ENCODE results near the gene GJB1.
A peak's percentile ranks its signal among the peaks of the same experiment; 100 is the strongest.

DNA sequence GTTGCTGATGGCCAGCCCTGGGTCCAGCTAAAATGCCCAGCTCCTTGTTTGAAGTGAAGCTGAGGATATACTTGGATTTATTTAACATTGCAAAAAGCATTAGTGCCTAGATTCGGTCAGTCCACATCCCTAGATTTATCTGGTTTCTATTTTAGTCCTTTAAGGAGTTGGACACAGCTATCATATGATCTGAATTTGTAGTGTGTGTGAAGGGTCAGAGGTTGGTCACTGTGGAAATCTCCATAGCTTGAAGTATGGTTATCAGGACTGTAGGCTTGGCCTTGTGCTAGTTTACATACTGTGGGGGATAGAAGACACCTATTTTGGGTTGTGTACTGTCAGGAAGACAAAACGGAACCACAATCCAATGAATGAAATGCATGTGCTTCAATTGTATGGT, 49.6 kb upstream of the GJB1 start:
- TF ChIP-seq RCOR1 (IDR thresholded peaks at IDR 0.05; ENCODE audit: borderline replicate concordance in 1 of 2, low read depth in 2 of 2, low read length in 2 of 2): peak in 1 of 2 experiments; percentile 55; a peak in 1 of 4 replicates
- TF ChIP-seq SETDB1 (IDR thresholded peaks at IDR 0.05; ENCODE audit: low read length): no peak
- no peak for TF ChIP-seq RBM25 (IDR thresholded peaks at IDR 0.05; ENCODE audit: low read depth, low read length, severe bottlenecking)
- TF ChIP-seq EZH2 (IDR thresholded peaks at IDR 0.05; ENCODE audit: borderline replicate concordance, low read depth, low read length): no peak
- no peak for TF ChIP-seq NBN (IDR thresholded peaks at IDR 0.05; ENCODE audit: low read depth)
- no peak for TF ChIP-seq ID3 (CRISPR knock-in tag; IDR thresholded peaks at IDR 0.05)
- TF ChIP-seq ID3 (tag; IDR thresholded peaks at IDR 0.05): no peak
- no peak for TF ChIP-seq U2AF1 (optimal IDR thresholded peaks at IDR 0.05; ENCODE audit: low read depth, low read length)
- TF ChIP-seq MAFK (IDR thresholded peaks at IDR 0.05; ENCODE audit: low read length): no peak
- TF ChIP-seq, protein P1, sequence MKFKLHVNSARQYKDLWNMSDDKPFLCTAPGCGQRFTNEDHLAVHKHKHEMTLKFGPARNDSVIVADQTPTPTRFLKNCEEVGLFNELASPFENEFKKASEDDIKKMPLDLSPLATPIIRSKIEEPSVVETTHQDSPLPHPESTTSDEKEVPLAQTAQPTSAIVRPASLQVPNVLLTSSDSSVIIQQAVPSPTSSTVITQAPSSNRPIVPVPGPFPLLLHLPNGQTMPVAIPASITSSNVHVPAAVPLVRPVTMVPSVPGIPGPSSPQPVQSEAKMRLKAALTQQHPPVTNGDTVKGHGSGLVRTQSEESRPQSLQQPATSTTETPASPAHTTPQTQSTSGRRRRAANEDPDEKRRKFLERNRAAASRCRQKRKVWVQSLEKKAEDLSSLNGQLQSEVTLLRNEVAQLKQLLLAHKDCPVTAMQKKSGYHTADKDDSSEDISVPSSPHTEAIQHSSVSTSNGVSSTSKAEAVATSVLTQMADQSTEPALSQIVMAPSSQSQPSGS (CRISPR knock-in tag; IDR thresholded peaks at IDR 0.05): no peak
- no peak for TF ChIP-seq CBX5 (IDR thresholded peaks at IDR 0.05; ENCODE audit: borderline replicate concordance, low read depth)
- TF ChIP-seq, protein P2, sequence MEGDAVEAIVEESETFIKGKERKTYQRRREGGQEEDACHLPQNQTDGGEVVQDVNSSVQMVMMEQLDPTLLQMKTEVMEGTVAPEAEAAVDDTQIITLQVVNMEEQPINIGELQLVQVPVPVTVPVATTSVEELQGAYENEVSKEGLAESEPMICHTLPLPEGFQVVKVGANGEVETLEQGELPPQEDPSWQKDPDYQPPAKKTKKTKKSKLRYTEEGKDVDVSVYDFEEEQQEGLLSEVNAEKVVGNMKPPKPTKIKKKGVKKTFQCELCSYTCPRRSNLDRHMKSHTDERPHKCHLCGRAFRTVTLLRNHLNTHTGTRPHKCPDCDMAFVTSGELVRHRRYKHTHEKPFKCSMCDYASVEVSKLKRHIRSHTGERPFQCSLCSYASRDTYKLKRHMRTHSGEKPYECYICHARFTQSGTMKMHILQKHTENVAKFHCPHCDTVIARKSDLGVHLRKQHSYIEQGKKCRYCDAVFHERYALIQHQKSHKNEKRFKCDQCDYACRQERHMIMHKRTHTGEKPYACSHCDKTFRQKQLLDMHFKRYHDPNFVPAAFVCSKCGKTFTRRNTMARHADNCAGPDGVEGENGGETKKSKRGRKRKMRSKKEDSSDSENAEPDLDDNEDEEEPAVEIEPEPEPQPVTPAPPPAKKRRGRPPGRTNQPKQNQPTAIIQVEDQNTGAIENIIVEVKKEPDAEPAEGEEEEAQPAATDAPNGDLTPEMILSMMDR (IDR thresholded peaks at IDR 0.05 in 2 of 3, conservative IDR thresholded peaks at IDR 0.05 in 1 of 3; ENCODE audit: insufficient read depth in 2 of 3, low read depth in 1 of 3, low read length in 3 of 3): no peak
- TF ChIP-seq RFX5 (IDR thresholded peaks at IDR 0.05; ENCODE audit: low read depth, low read length): no peak
- TF ChIP-seq, protein P3, sequence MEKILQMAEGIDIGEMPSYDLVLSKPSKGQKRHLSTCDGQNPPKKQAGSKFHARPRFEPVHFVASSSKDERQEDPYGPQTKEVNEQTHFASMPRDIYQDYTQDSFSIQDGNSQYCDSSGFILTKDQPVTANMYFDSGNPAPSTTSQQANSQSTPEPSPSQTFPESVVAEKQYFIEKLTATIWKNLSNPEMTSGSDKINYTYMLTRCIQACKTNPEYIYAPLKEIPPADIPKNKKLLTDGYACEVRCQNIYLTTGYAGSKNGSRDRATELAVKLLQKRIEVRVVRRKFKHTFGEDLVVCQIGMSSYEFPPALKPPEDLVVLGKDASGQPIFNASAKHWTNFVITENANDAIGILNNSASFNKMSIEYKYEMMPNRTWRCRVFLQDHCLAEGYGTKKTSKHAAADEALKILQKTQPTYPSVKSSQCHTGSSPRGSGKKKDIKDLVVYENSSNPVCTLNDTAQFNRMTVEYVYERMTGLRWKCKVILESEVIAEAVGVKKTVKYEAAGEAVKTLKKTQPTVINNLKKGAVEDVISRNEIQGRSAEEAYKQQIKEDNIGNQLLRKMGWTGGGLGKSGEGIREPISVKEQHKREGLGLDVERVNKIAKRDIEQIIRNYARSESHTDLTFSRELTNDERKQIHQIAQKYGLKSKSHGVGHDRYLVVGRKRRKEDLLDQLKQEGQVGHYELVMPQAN (IDR thresholded peaks at IDR 0.05; ENCODE audit: borderline replicate concordance): no peak
- TF ChIP-seq ZFP1 (CRISPR knock-in tag; IDR thresholded peaks at IDR 0.05): no peak

All from K562 (cell line).